ENCODE results near the gene COA8.

The COA8 gene

GRCh38 chr14:103531421-103532215, 31.1 kb upstream of the COA8 start:
- peaks cover 49% of the 10 kb centered on the region for H3K4me1 Mint-ChIP-seq
- no peaks in the 10 kb centered on the region for H3K9me3 Mint-ChIP-seq
- H3K36me3 Mint-ChIP-seq = peaks cover 42% of the 10 kb centered on the region
- DNase-seq (ENCODE audit: low spot score in 2 of 2) (no peak), ATAC-seq (no peak)
- peak overlapping the region; percentile 74 for H3K27ac Mint-ChIP-seq
- H3K4me3 Mint-ChIP-seq = peak overlapping the region; percentile 91

GRCh38 chr14:103532216-103533136, 30.3 kb upstream of the COA8 start:
- Mint-ChIP-seq H3K27ac (no peak overlapping the region), H3K36me3 (peaks cover 38% of the 10 kb centered on the region)

GRCh38 chr14:103533137-103533998, 29.4 kb upstream of the COA8 start:
- ATAC-seq (no peak), DNase-seq (ENCODE audit: low spot score in 2 of 2) (no peak)
- Mint-ChIP-seq H3K4me3 (no peak overlapping the region), H3K36me3 (peaks cover 33% of the 10 kb centered on the region), H3K4me1 (peaks cover 31% of the 10 kb centered on the region), H3K27ac (no peak overlapping the region), H3K9me3 (no peaks in the 10 kb centered on the region)

More at GRCh38 chr14:103532216-103533136, 30.3 kb upstream of the COA8 start:
- Mint-ChIP-seq H3K4me3 (no peak overlapping the region), H3K9me3 (no peaks in the 10 kb centered on the region), H3K4me1 (peaks cover 40% of the 10 kb centered on the region)
- DNase-seq (ENCODE audit: low spot score in 2 of 2) (no peak), ATAC-seq (no peak)

GRCh38 chr14:103533999-103534575, 28.7 kb upstream of the COA8 start:
- Mint-ChIP-seq H3K4me3 (no peak overlapping the region), H3K4me1 (peaks cover 26% of the 10 kb centered on the region), H3K9me3 (no peaks in the 10 kb centered on the region), H3K36me3 (peaks cover 26% of the 10 kb centered on the region), H3K27ac (no peak overlapping the region)
- ATAC-seq (no peak), DNase-seq (ENCODE audit: low spot score in 2 of 2) (no peak)

GRCh38 chr14:103534576-103535061, 28.1 kb upstream of the COA8 start:
- H3K36me3 Mint-ChIP-seq = peaks cover 26% of the 10 kb centered on the region
- no peak for ATAC-seq

GRCh38 chr14:103535081-103535890, 27.5 kb upstream of the COA8 start:
- Mint-ChIP-seq H3K9me3 (no peaks in the 10 kb centered on the region), H3K27ac (no peak overlapping the region), H3K4me1 (peaks cover 17% of the 10 kb centered on the region), H3K4me3 (no peak overlapping the region), H3K36me3 (peaks cover 20% of the 10 kb centered on the region)
- ATAC-seq = no peak
- DNase-seq (ENCODE audit: low spot score in 2 of 2) = no peak

More at GRCh38 chr14:103534576-103535061, 28.1 kb upstream of the COA8 start:
- Mint-ChIP-seq H3K9me3 (no peaks in the 10 kb centered on the region), H3K4me1 (peaks cover 23% of the 10 kb centered on the region), H3K4me3 (no peak overlapping the region), H3K27ac (no peak overlapping the region)
- DNase-seq (ENCODE audit: low spot score in 2 of 2) = no peak

- no peak overlapping the region for H3K27ac Mint-ChIP-seq
- peaks cover 16% of the 10 kb centered on the region for H3K36me3 Mint-ChIP-seq
- H3K9me3 Mint-ChIP-seq = no peaks in the 10 kb centered on the region
- ATAC-seq = no peak
- no peak overlapping the region for H3K4me3 Mint-ChIP-seq
- DNase-seq (ENCODE audit: low spot score in 2 of 2) = no peak
- H3K4me1 Mint-ChIP-seq = peaks cover 9% of the 10 kb centered on the region
Observed at GRCh38 chr14:103535891-103536565, 26.7 kb upstream of the COA8 start.

GRCh38 chr14:103536693-103537092, 26.1 kb upstream of the COA8 start:
- DNase-seq (ENCODE audit: low spot score in 2 of 2) = no peak
- Mint-ChIP-seq H3K4me1 (peaks cover 3% of the 10 kb centered on the region), H3K4me3 (no peak overlapping the region), H3K9me3 (no peaks in the 10 kb centered on the region), H3K27ac (no peak overlapping the region), H3K36me3 (peaks cover 10% of the 10 kb centered on the region)
- ATAC-seq = no peak

- peaks cover 6% of the 10 kb centered on the region for H3K36me3 Mint-ChIP-seq
- ATAC-seq (no peak), DNase-seq (ENCODE audit: low spot score in 2 of 2) (no peak)
- no peaks in the 10 kb centered on the region for H3K9me3 Mint-ChIP-seq
- H3K4me1 Mint-ChIP-seq = no peaks in the 10 kb centered on the region
- no peak overlapping the region for H3K27ac Mint-ChIP-seq
- no peak overlapping the region for H3K4me3 Mint-ChIP-seq
Observed at GRCh38 chr14:103537175-103537990, 25.4 kb upstream of the COA8 start.

GRCh38 chr14:103538291-103539055, 24.3 kb upstream of the COA8 start:
- H3K4me3 Mint-ChIP-seq = no peak overlapping the region
- no peak overlapping the region for H3K27ac Mint-ChIP-seq
- ATAC-seq = no peak
- no peaks in the 10 kb centered on the region for H3K4me1 Mint-ChIP-seq
- H3K36me3 Mint-ChIP-seq = peaks cover 6% of the 10 kb centered on the region
- no peaks in the 10 kb centered on the region for H3K9me3 Mint-ChIP-seq
- DNase-seq (ENCODE audit: low spot score in 2 of 2) = no peak

GRCh38 chr14:103539056-103539825, 23.5 kb upstream of the COA8 start:
- Mint-ChIP-seq H3K36me3 (peaks cover 6% of the 10 kb centered on the region), H3K4me1 (no peaks in the 10 kb centered on the region), H3K27ac (no peak overlapping the region), H3K4me3 (no peak overlapping the region), H3K9me3 (no peaks in the 10 kb centered on the region)
- ATAC-seq (no peak), DNase-seq (ENCODE audit: low spot score in 2 of 2) (no peak)
